Loucy (cell line): Measurements from ENCODE around the gene RAP1GDS1.

Source experiments
- H2AFZ ChIP-seq: fragments of 200-600 bp; sonication (generic); 2 replicates; pipeline ENCODE4 v1.6.0; 2016; ENCODE audit warnings: antibody characterized with exemption, mild to moderate bottlenecking, low read length, moderate library complexity
- H3F3A ChIP-seq: fragments of 200-600 bp; 2 replicates; pipeline ENCODE4 v1.6.0; 2016; ENCODE audit warnings: antibody characterized with exemption, low read depth, mild to moderate bottlenecking
- H3K27me3 ChIP-seq: fragments of 200-600 bp; sonication (generic); 2 replicates; pipeline ENCODE4 v1.6.1; 2014; ENCODE audit warnings: low read length, mild to moderate bottlenecking; ENCODE audit not compliant: insufficient read depth, poor library complexity, severe bottlenecking
- H3K36me3 ChIP-seq: fragments of 200-600 bp; sonication (generic); 2 replicates; pipeline ENCODE4 v1.6.1; 2016; ENCODE audit warnings: low read length; ENCODE audit not compliant: insufficient read depth
- H3K4me1 ChIP-seq: fragments of 200-600 bp; sonication (generic); 2 replicates; pipeline ENCODE4 v1.5.1; 2014; ENCODE audit warnings: low read length, mild to moderate bottlenecking; ENCODE audit not compliant: insufficient read depth, poor library complexity, severe bottlenecking
- H3K4me2 ChIP-seq: fragments of 200-600 bp; sonication (generic); 2 replicates; pipeline ENCODE4 v1.6.0; 2014; ENCODE audit warnings: antibody characterized with exemption, low read length, low read depth, mild to moderate bottlenecking; ENCODE audit not compliant: poor library complexity, severe bottlenecking
- H3K4me3 ChIP-seq: fragments of 200-600 bp; sonication (generic); 2 replicates; pipeline ENCODE4 v1.5.1; 2014; ENCODE audit warnings: low read length, mild to moderate bottlenecking, mixed read lengths; ENCODE audit not compliant: poor library complexity, severe bottlenecking
- H3K79me2 ChIP-seq: fragments of 200-600 bp; sonication (generic); 2 replicates; pipeline ENCODE4 v1.6.1; 2014; ENCODE audit warnings: low read length; ENCODE audit not compliant: insufficient read depth
- H3K9ac ChIP-seq: fragments of 200-600 bp; sonication (generic); 2 replicates; pipeline ENCODE4 v1.6.0; 2014; ENCODE audit warnings: mild to moderate bottlenecking, low read depth, low read length, moderate library complexity; ENCODE audit not compliant: poor library complexity, severe bottlenecking
- H3K9me2 ChIP-seq: fragments of 200-600 bp; sonication (generic); replicated peaks from 2 replicates; pipeline ENCODE4 v1.6.1; 2016; ENCODE audit warnings: low read depth, low read length, mixed read lengths
- H3K9me3 ChIP-seq: fragments of 200-600 bp; sonication (generic); 2 replicates; pipeline ENCODE4 v1.6.1; 2014; ENCODE audit warnings: mild to moderate bottlenecking, antibody characterized with exemption, low read length, low read depth; ENCODE audit not compliant: insufficient read depth
- H4K20me1 ChIP-seq: fragments of 200-600 bp; sonication (generic); 2 replicates; pipeline ENCODE4 v1.6.0; 2014; ENCODE audit warnings: antibody characterized with exemption, low read length, mild to moderate bottlenecking; ENCODE audit not compliant: insufficient read depth, poor library complexity, severe bottlenecking
- CTCF ChIP-seq: fragments of 200-600 bp; sonication (generic); conservative IDR thresholded peaks from 2 replicates; pipeline ENCODE4 v1.5.1; 2014; ENCODE audit warnings: mild to moderate bottlenecking, antibody characterized with exemption, low read length
- EZH2phosphoT487 ChIP-seq: fragments of 200-600 bp; IDR thresholded peaks from 2 replicates; pipeline ENCODE4 v1.6.1; 2018; ENCODE audit warnings: antibody characterized with exemption, mild to moderate bottlenecking, moderate library complexity, borderline replicate concordance

Gene RAP1GDS1

GRCh38 chr4:98267498-98267897, 6.3 kb downstream of the RAP1GDS1 start:
- Histone ChIP-seq H3K9me3 (peaks cover 3% of the 10 kb centered on the region; the same call in 1 of the 2 replicates), H3K4me1 (peaks cover 47% of the 10 kb centered on the region), H3K9me2 (no peaks in the 10 kb centered on the region), H3K9ac (no peak overlapping the region), H3K36me3 (peaks cover 13% of the 10 kb centered on the region; the same call in 1 of the 2 replicates), H3K79me2 (peaks cover 97% of the 10 kb centered on the region), H4K20me1 (peaks cover 50% of the 10 kb centered on the region), H2AFZ (no peak overlapping the region), H3K4me3 (no peak overlapping the region), H3K4me2 (peak overlapping the region; percentile 55), H3F3A (no peaks in the 10 kb centered on the region), H3K27me3 (no peaks in the 10 kb centered on the region)
- TF ChIP-seq CTCF (no peak), EZH2phosphoT487 (no peak)

- Histone ChIP-seq H3F3A (no peaks in the 10 kb centered on the region), H3K4me3 (peak overlapping the region; percentile 23), H3K9me3 (peaks cover 3% of the 10 kb centered on the region; the same call in 1 of the 2 replicates), H2AFZ (no peak overlapping the region), H3K4me2 (peak overlapping the region; percentile 51), H3K4me1 (peaks cover 18% of the 10 kb centered on the region), H4K20me1 (no peaks in the 10 kb centered on the region), H3K9ac (peak overlapping the region; percentile 17), H3K27me3 (no peaks in the 10 kb centered on the region), H3K9me2 (no peaks in the 10 kb centered on the region), H3K79me2 (peaks cover 87% of the 10 kb centered on the region), H3K36me3 (peaks cover 22% of the 10 kb centered on the region; the same call in 1 of the 2 replicates)
- TF ChIP-seq CTCF = no peak
- no peak for TF ChIP-seq EZH2phosphoT487
Measured at GRCh38 chr4:98275145-98275544, 14.0 kb downstream of the RAP1GDS1 start.

- Histone ChIP-seq H4K20me1 (no peaks in the 10 kb centered on the region), H3K36me3 (no peaks in the 10 kb centered on the region), H3K27me3 (no peaks in the 10 kb centered on the region), H3K9ac (peak overlapping the region; percentile 24), H3K4me1 (peaks cover 49% of the 10 kb centered on the region), H3K9me3 (no peaks in the 10 kb centered on the region), H3K4me2 (peak overlapping the region; percentile 61), H3K4me3 (peak overlapping the region; percentile 2), H2AFZ (no peak overlapping the region), H3F3A (no peaks in the 10 kb centered on the region), H3K9me2 (no peaks in the 10 kb centered on the region), H3K79me2 (peaks cover 70% of the 10 kb centered on the region)
- no peak for TF ChIP-seq CTCF
- TF ChIP-seq EZH2phosphoT487 = no peak
Measured at GRCh38 chr4:98283219-98284189, 22.3 kb downstream of the RAP1GDS1 start.
